HepG2 (cell line): Measurements from ENCODE around the gene CRKL. TPM values are rescaled to one million over a fixed set of nuclear protein-coding genes. Genes with fewer than 3 reads are reported as not detected.

ENCODE experiments used
- ATAC-seq: fragments of 200-7000 bp; cut with Tn5 transposase; 3 replicates; pipeline ENCODE4 v1.9.1; 2020; ENCODE audit warnings: mild to moderate bottlenecking, moderate library complexity
- BruUV-seq: library from RNA; stranded (reverse); fragments of 400-500 nt; replicated peaks from 2 replicates; lab custom pipeline; 2021; lab: Mats Ljungman, UMichigan
- CTCF ChIA-PET: fragments of 300-600 bp; formaldehyde crosslinking; extraction: SDS; loops from one replicate; lab custom pipeline; 2021; ENCODE audit warnings: low total read pairs, inconsistent platforms, low intra/inter-chr PET ratio; lab: Yijun Ruan, JAX
- POLR2A ChIA-PET: fragments of 350-600 bp; sonication (Branson Sonifier 250); formaldehyde crosslinking; loops from one replicate; lab custom pipeline; 2020; ENCODE audit warnings: antibody characterized with exemption, inconsistent platforms; lab: Yijun Ruan, JAX
- DNase-seq: peaks from one replicate; pipeline ENCODE4 v3.0.0-alpha.2; 2015; ENCODE audit warnings: low spot score
- FAIRE-seq: peaks from 3 replicates; lab custom pipeline; 2011; peaks lifted over from hg19 to GRCh38; lab: Jason Lieb, UNC
- H2AFZ ChIP-seq: one replicate; pipeline ENCODE4 v1.6.1; 2011; ENCODE audit warnings: low read length, inconsistent platforms
- H3K27ac ChIP-seq: fragments of 300-600 bp; 3 replicates; pipeline ENCODE4 v1.8.0; 2011; ENCODE audit warnings: mixed run types, mild to moderate bottlenecking, mixed read lengths, low read length, inconsistent platforms; ENCODE audit not compliant: insufficient read depth; ENCODE audit errors: extremely low read length
- H3K27me3 ChIP-seq, 2 experiments: fragments of 200-600 bp in 1 of 2; 2 replicates in 1 of 2; 3 replicates in 1 of 2; pipeline versions ENCODE4 v1.6.0 to v1.8.0; 2011; ENCODE audit warnings: low read length in 2 of 2, mild to moderate bottlenecking in 2 of 2, moderate library complexity in 2 of 2, inconsistent platforms in 1 of 2; ENCODE audit not compliant: insufficient read depth in 2 of 2, control insufficient read depth in 1 of 2
- H3K36me3 ChIP-seq, 2 experiments: fragments of 200-600 bp in 1 of 2; replicated peaks in 1 of 2; 2 replicates in 1 of 2; 3 replicates in 1 of 2; pipeline versions ENCODE4 v1.5.1 to v1.8.0; 2011; ENCODE audit warnings: low read length in 2 of 2, inconsistent platforms in 1 of 2; ENCODE audit not compliant: insufficient read depth in 2 of 2, control insufficient read depth in 1 of 2
- H3K4me1 ChIP-seq: 2 replicates; pipeline ENCODE4 v1.5.1; 2012; ENCODE audit warnings: low read length, inconsistent platforms; ENCODE audit not compliant: insufficient read depth
- H3K4me2 ChIP-seq: 2 replicates; pipeline ENCODE4 v1.6.0; 2011; ENCODE audit warnings: low read depth, low read length, inconsistent platforms
- H3K4me3 ChIP-seq, 3 experiments: fragments of 200-600 bp in 1 of 3; sonication (generic), shearing (Covaris generic) in 1 of 3; replicated peaks in 1 of 3; 2 replicates each; pipeline ENCODE4 v1.5.1; 2011 to 2016; ENCODE audit warnings: low read length in 3 of 3, inconsistent platforms in 2 of 3, low read depth in 2 of 3, mild to moderate bottlenecking in 2 of 3, control low read depth in 1 of 3, mixed read lengths in 1 of 3; ENCODE audit not compliant: insufficient read depth in 1 of 3
- H3K79me2 ChIP-seq: one replicate; pipeline ENCODE4 v1.6.1; 2011; ENCODE audit warnings: low read length, inconsistent platforms; ENCODE audit not compliant: insufficient read depth
- H3K9ac ChIP-seq: 2 replicates; pipeline ENCODE4 v1.6.0; 2011; ENCODE audit warnings: mild to moderate bottlenecking, low read depth, low read length, inconsistent platforms; ENCODE audit not compliant: insufficient read depth
- H3K9me3 ChIP-seq: 2 replicates; pipeline ENCODE4 v1.5.1; 2012; ENCODE audit warnings: mild to moderate bottlenecking, low read length
- H4K20me1 ChIP-seq: 2 replicates; pipeline ENCODE4 v1.6.0; 2011; ENCODE audit warnings: inconsistent platforms, mild to moderate bottlenecking, low read length, moderate library complexity; ENCODE audit not compliant: insufficient read depth
- ATM ChIP-seq: fragments of 450-650 bp; IDR thresholded peaks from 2 replicates; pipeline ENCODE4 v1.7.1; 2017; ENCODE audit warnings: mild to moderate bottlenecking, borderline replicate concordance
- ATRX ChIP-seq: sonication (generic); formaldehyde crosslinking; IDR thresholded peaks from 2 replicates; pipeline ENCODE4 v1.4.0; 2020; ENCODE audit warnings: missing genetic modification reagents, borderline replicate concordance
- CHCHD3 ChIP-seq: sonication (generic); formaldehyde crosslinking; IDR thresholded peaks from 2 replicates; pipeline ENCODE4 v1.8.0; 2022; ENCODE audit warnings: mild to moderate bottlenecking, missing genetic modification reagents, moderate library complexity
- FOSL1 ChIP-seq: sonication (generic); formaldehyde crosslinking; IDR thresholded peaks from 2 replicates; pipeline ENCODE4 v1.9.0; 2021; ENCODE audit warnings: missing genetic modification reagents, borderline replicate concordance
- FOXJ3 ChIP-seq: sonication (generic); formaldehyde crosslinking; IDR thresholded peaks from 2 replicates; pipeline ENCODE4 v1.4.0; 2020; ENCODE audit warnings: missing genetic modification reagents, mild to moderate bottlenecking, borderline replicate concordance
- FUBP1 ChIP-seq: sonication (generic); formaldehyde crosslinking; IDR thresholded peaks from 2 replicates; pipeline ENCODE4 v1.5.1; 2020; ENCODE audit warnings: missing genetic modification reagents, mild to moderate bottlenecking, borderline replicate concordance
- KMT2B ChIP-seq: IDR thresholded peaks from 2 replicates; pipeline ENCODE4 v1.6.1; 2016; ENCODE audit warnings: missing genetic modification reagents, missing compliant biosample characterization
- LRRFIP1 ChIP-seq: sonication (generic); formaldehyde crosslinking; conservative IDR thresholded peaks from 2 replicates; pipeline ENCODE4 v1.4.0; 2020; ENCODE audit warnings: missing genetic modification reagents
- SRY ChIP-seq: sonication (generic); formaldehyde crosslinking; IDR thresholded peaks from 2 replicates; pipeline ENCODE4 v1.8.0; 2022; ENCODE audit warnings: mild to moderate bottlenecking, missing genetic modification reagents
- THAP7 ChIP-seq: sonication (generic); formaldehyde crosslinking; IDR thresholded peaks from 2 replicates; pipeline ENCODE4 v1.8.1; 2023; ENCODE audit warnings: mild to moderate bottlenecking, missing genetic modification reagents
- XBP1 ChIP-seq: sonication (generic); formaldehyde crosslinking; IDR thresholded peaks from 2 replicates; pipeline ENCODE4 v1.5.0; 2020; ENCODE audit warnings: missing genetic modification reagents
- ZC3H13 ChIP-seq: sonication (generic); formaldehyde crosslinking; IDR thresholded peaks from 2 replicates; pipeline ENCODE4 v1.8.1; 2023; ENCODE audit warnings: mild to moderate bottlenecking, missing genetic modification reagents, moderate library complexity
- ZFY ChIP-seq: sonication (generic); formaldehyde crosslinking; IDR thresholded peaks from 2 replicates; pipeline ENCODE4 v1.4.0; 2020; ENCODE audit warnings: missing genetic modification reagents
- ZNF782 ChIP-seq: sonication (generic); formaldehyde crosslinking; IDR thresholded peaks from 2 replicates; pipeline ENCODE4 v1.4.0; 2020; ENCODE audit warnings: missing genetic modification reagents, mild to moderate bottlenecking, borderline replicate concordance
- WGBS: methylation state at CpG from one replicate; pipeline ENCODE4 v1.1.6; 2017; ENCODE audit warnings: low lambda C conversion rate; 5-methylcytosine and 5-hydroxymethylcytosine counted together
- in situ Hi-C: cut with HindIII; loops from 2 replicates; pipeline ENCODE4 v1.10.0; 2017; ENCODE audit warnings: low pct_unique_long_range_greater_than_20kb; ENCODE audit not compliant: extremely low pct_ligation_motif_present
- intact Hi-C: fragments of 100-400 bp; cut with micrococcal nuclease; formaldehyde crosslinking; loops from one replicate; pipeline ENCODE4 v1.10.0; 2022; ENCODE audit not compliant: unreplicated experiment
- polyA plus RNA-seq, 8 experiments: library from polyadenylated mRNA; depleted of rRNA in 3 of 8; stranded (reverse) in 7 of 8; unstranded in 1 of 8; fragments of >200 nt; fragmentation: Illumina TruSeq in 4 of 8; extraction: Trizol in 4 of 8; gene quantifications; 2 replicates each; pipeline versions ENCODE4 v1.2.1 to v1.2.3, GENCODE V29; 2011 to 2016; ENCODE audit warnings: low read depth in 4 of 8, missing spikeins in 1 of 8, mixed read lengths in 1 of 8; ENCODE audit not compliant: insufficient read depth in 1 of 8
- total RNA-seq, 5 experiments: library from RNA; depleted of rRNA; stranded (reverse); fragments of >200 nt; fragmentation: Illumina TruSeq; extraction: Trizol; gene quantifications; 2 replicates each; pipeline ENCODE4 v1.2.3, GENCODE V29; 2016; ENCODE audit warnings: low read depth in 1 of 5

The CRKL gene
- total and polyA plus RNA-seq, 2 of the 13 experiments (the other 11 are each of a cell fraction or from before 2014, with no cell fraction given), result 37.4 to 60.6 TPM

GRCh38 chr22:20979940-20980453 is 62.8 kb downstream of the CRKL start (continued):
- TF ChIP-seq LRRFIP1 (CRISPR knock-in tag) (no peak), ZNF782 (CRISPR knock-in tag) (no peak), FOXJ3 (CRISPR knock-in tag) (no peak), ZFY (CRISPR knock-in tag) (peak; percentile 64; the same call in 1 of the 2 replicates), FUBP1 (CRISPR knock-in tag) (no peak)

- WGBS, result 83% methylated on average over 4 of the region's 4 CpGs
- Histone ChIP-seq H3K4me1 (peaks cover 39% of the 10 kb centered on the region), H3K36me3 (no peaks in the 10 kb centered on the region; a peak in 2 of 5 replicates), H3K9ac (0 out of 2 replicates have a peak overlapping the region, but pooled peaks have one; percentile 25), H3K4me3 (peak overlapping the region in 1 of 3 experiments; percentile 45; a peak in 1 of 6 replicates), H3K79me2 (peaks cover 11% of the 10 kb centered on the region), H3K27ac (peak overlapping the region; percentile 67), H3K9me3 (0 out of 2 replicates have a peak, but pooled peaks cover 4% of the 10 kb centered on the region), H4K20me1 (no peaks in the 10 kb centered on the region), H2AFZ (no peak overlapping the region), H3K4me2 (peak overlapping the region; percentile 97), H3K27me3 (no peaks in the 10 kb centered on the region; a peak in 1 of 5 replicates)
- no peak for DNase-seq
- no TSS peak for BruUV-seq
- intact Hi-C loops (no loop called here), in situ Hi-C loops (no loop called here)
- TF ChIP-seq THAP7 (peak; percentile 22; the same call in 1 of the 2 replicates), ATRX (CRISPR knock-in tag) (no peak), XBP1 (CRISPR knock-in tag) (no peak), SRY (CRISPR knock-in tag) (0 out of 2 replicates have a peak, but pooled peaks have one; percentile 14), ATM (no peak), KMT2B (CRISPR knock-in tag) (0 out of 2 replicates have a peak, but pooled peaks have one; percentile 7), CHCHD3 (CRISPR knock-in tag) (0 out of 2 replicates have a peak, but pooled peaks have one; percentile 36), ZC3H13 (CRISPR knock-in tag) (peak; percentile 67; the same call in 1 of the 2 replicates), FOSL1 (CRISPR knock-in tag) (no peak)
- ATAC-seq, result peak; percentile 1; the same call in 1 of the 3 replicates
- POLR2A ChIA-PET, result interaction anchor here (0.6 to 4.3 kb wide), 8 partner anchors 9 to 29 kb away, joined by 3 to 45 read pairs (median 18); partner anchors contain the start of gene THAP7
- FAIRE-seq, result no peak
- CTCF ChIA-PET, result no interaction called here
These were observed 63.3 kb downstream of the CRKL start for GRCh38 chr22:20980523-20980922.
